NB4 (cell line): ENCODE measurements around the gene FBXW4.

ENCODE experiments used
- CTCF ChIP-seq: IDR thresholded peaks from one replicate; pipeline ENCODE4 v1.5.1; 2012; ENCODE audit warnings: low read depth, low read length
- POLR2A ChIP-seq: IDR thresholded peaks from 2 replicates; pipeline ENCODE4 v1.6.1; 2011; ENCODE audit warnings: mild to moderate bottlenecking; ENCODE audit not compliant: insufficient read length; ENCODE audit errors: extremely low read depth

GRCh38 chr10:101675115-101675514 lies 19.9 kb downstream of the FBXW4 start:
- no peak for TF ChIP-seq CTCF
- TF ChIP-seq POLR2A = no peak
